GM21786 (cell line): ENCODE data around the gene INPP5J.
"Not testable (repeated sequence)": the region's sequence is repeated elsewhere in the genome, so short reads cannot be mapped to it uniquely, and the experiment has no call there.

ENCODE experiments used
- ATAC-seq: cut with Tn5 transposase; IDR thresholded peaks from one replicate; pipeline ENCODE4 v1.9.1; 2021; ENCODE audit not compliant: unreplicated experiment

INPP5J gene

GRCh38 chr22:31088233-31088986 lies 34.4 kb upstream of the INPP5J start:
- no peak for ATAC-seq

- no peak for ATAC-seq
Measured at GRCh38 chr22:31089160-31090100, 33.3 kb upstream of the INPP5J start.

GRCh38 chr22:31090217-31091085 lies 32.3 kb upstream of the INPP5J start:
- ATAC-seq: no peak

GRCh38 chr22:31091106-31091975 lies 31.4 kb upstream of the INPP5J start:
- no peak for ATAC-seq

- no peak for ATAC-seq
Measured at GRCh38 chr22:31092161-31092560, 30.6 kb upstream of the INPP5J start.

- no peak for ATAC-seq
Measured at GRCh38 chr22:31093086-31093850, 29.5 kb upstream of the INPP5J start.

GRCh38 chr22:31094021-31094551 lies 28.7 kb upstream of the INPP5J start:
- no peak for ATAC-seq

GRCh38 chr22:31094741-31095140 lies 28.0 kb upstream of the INPP5J start:
- no peak for ATAC-seq

- no peak for ATAC-seq
Measured at GRCh38 chr22:31095637-31096249, 27.0 kb upstream of the INPP5J start.

GRCh38 chr22:31096657-31097279 lies 26.0 kb upstream of the INPP5J start:
- ATAC-seq: no peak

GRCh38 chr22:31097539-31097938 lies 25.2 kb upstream of the INPP5J start:
- not testable (repeated sequence) for ATAC-seq

GRCh38 chr22:31097941-31098631 lies 24.7 kb upstream of the INPP5J start:
- no peak for ATAC-seq

- no peak for ATAC-seq
Measured at GRCh38 chr22:31098632-31099110, 24.1 kb upstream of the INPP5J start.

- no peak for ATAC-seq
Measured at GRCh38 chr22:31099386-31099785, 23.4 kb upstream of the INPP5J start.

- no peak for ATAC-seq
Measured at GRCh38 chr22:31099841-31100761, 22.7 kb upstream of the INPP5J start.

GRCh38 chr22:31100762-31101525 lies 21.8 kb upstream of the INPP5J start:
- ATAC-seq: no peak
